ENCODE data around the gene CLTCL1. TPM values are rescaled to one million over a fixed set of nuclear protein-coding genes. Genes with fewer than 3 reads are reported as not detected.

The CLTCL1 gene
- total RNA-seq, 1 donor from 2014 or later: 10.9 TPM

GRCh38 chr22:19151329-19152191 is 140.0 kb downstream of the CLTCL1 start:
- DNase-seq (ENCODE audit: low spot score): no peak

DNA sequence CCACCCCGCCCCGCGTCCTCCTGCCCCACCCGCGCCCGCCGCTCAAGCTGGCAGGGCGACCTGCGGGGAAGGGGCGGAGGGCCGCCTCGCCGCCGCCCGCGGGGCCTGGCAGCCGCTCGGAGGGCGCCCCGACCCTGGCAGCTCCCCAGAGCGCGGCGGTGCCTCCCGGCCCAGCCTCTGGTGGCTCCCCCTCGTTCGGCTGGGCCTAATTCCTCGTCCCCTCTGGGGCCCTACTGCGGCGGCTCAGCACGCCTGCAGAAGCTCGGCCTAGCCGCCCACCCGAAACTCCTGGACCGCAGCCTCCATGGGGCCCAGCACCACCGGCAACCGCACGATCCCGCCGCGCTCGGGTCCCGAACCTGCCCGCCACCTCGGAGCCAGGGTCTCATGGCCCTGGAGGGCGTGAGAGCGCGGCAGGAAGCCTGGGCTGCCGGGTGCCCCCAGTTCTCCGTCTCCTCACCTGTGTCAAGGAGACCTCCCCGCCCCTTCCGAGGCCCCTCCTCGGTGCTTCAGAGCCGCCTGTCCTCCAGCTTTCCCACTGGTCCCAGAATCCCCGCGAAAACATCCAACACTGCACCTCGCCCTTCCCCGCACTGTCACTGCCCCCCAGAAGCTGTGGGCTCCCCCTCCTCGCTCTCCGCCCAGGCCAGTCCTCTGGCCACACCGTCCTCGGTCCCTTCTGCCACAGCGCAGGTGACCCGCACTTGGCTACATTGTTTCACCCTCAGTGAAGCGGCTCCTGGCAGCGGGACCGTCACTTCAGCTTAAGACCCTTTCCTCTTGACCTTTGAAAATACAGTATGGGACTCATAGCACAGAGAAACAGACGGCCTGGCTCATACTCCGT is 140.8 kb downstream of the CLTCL1 start:
- no peak for DNase-seq (ENCODE audit: low spot score)

- DNase-seq (ENCODE audit: low spot score): no peak
Observed at GRCh38 chr22:19149991-19150390, 141.5 kb downstream of the CLTCL1 start, which contains the start of gene GSC2. GSC2 (minus strand) TSS chr22:19150292; CDS start chr22:19150283, 9 bp downstream.

DNA sequence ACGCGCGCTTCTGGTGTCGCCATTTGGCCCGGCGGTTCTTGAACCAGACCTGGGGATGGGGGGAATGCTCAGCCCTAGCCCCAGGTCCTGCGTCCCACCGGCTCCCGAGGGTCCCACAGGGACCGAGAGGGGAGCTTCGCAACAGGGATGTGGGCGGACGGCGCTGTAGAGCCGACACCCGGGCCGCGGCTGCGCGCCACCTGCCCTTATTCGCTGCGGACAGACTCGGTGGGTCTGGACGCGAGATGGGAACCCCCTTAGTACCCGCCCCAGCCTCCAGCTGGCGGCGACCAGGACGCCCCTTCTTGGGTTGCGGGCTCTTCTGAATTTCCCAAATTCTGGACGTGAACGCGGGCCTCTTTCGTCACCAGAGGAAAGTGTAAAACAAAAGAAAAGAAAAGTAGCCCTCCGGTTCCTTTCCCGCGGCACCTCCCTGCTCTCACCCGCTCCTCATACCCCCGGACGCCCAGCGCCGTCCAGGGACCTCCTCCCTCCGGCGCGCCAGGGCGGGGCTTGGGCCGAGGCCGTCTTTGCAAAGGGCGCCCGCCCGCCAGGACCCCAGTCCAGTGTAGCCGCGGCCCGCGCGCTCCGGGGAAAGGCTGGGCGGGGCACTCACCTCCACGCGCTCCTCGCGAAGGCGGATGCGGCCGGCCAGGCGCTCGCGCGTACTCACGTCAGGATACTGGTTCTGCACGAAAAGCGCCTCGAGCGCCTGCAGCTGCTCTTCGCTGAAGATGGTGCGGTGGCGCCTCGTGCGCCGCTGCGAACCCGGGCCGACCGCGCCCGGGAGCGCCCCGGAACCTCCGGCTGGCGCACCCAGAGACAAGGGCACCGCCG is 142.3 kb downstream of the CLTCL1 start:
- DNase-seq (ENCODE audit: low spot score): no peak

DNA sequence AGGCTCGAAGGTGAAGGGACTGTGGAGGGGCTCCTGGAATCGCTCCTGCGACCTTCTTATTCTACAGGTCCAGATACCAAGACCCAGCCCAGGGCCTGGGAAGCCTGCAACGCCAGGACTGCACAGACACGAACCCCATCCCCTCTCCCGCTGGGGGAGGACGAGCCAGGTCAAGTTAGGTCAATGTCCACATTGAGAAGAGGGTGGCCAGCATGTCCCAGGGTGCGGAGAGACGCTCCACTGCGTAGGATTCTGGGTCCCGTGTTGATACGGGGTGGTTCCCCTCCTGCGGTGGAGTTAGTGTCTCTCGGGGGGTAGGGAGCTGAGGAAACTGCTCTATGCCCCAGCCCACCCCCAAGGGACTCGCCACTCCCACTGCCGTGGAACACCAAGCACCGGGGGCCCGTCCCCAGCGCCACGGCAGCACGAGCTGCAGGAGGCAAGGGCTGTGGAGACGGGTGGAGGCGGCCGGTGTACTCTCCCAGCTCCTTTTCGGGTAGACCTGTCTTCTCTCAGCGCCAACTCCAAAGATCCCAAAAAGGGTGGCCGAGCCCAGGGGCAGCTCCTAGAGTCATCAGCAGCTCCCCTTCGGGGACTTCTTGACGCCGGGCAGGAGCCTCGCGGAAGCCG is 143.0 kb downstream of the CLTCL1 start:
- no peak for DNase-seq (ENCODE audit: low spot score)

DNA sequence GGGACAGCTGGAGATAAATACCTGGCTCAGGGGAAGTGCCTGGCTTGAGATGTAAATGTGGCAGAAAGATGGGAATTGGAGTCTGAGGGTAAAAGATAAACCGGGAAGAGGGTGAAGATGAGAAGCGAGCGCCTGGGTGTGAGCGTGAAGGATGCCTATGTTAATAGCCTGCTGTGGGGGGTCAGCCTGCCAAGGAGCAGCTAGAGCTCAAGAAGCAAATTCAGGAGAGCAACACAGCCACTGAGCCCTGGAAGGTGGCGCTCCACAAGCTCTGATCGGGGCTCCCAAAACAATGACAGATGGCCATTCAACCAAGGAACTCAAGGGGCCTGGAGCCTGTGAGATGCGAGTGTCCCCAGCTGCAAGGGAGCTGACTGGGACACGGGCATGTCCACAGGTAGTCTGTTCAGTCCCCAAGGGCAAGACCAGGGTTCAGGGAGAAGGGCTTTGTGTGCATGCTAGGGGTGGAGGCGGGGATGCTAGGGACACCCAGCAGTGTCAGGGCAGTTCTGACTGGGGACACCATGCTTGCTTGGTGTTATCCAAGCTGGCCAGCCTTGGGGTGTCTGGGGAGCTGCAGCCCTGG is 144.2 kb downstream of the CLTCL1 start:
- DNase-seq (ENCODE audit: low spot score): no peak

GRCh38 chr22:19146215-19146968 is 145.1 kb downstream of the CLTCL1 start:
- DNase-seq (ENCODE audit: low spot score): no peak

DNA sequence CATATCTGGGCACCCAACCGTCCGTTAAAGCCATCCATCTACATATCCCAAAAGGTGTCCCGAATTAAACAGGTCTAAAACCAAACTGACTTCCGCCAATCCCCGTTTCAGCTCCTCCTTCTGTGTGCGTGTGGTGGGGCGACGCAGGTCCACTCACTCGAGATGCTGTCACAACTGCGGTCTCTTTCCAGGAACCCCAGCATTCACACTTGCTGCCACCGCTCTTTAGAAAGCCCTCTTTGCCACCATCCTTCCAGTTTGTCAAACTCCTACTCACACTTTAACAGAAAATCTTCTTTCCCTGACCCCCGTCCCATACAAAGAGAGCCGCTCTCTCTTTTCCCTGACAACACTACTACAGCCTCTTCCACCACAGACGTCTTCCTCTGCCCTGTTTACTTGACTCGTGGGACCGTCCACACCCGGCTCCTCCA is 147.5 kb downstream of the CLTCL1 start:
- no peak for DNase-seq (ENCODE audit: low spot score)

GRCh38 chr22:19143212-19143611 is 148.3 kb downstream of the CLTCL1 start:
- DNase-seq (ENCODE audit: low spot score): no peak

- DNase-seq (ENCODE audit: low spot score): no peak
Observed at GRCh38 chr22:19142394-19142793, 149.1 kb downstream of the CLTCL1 start.

- DNase-seq (ENCODE audit: low spot score): no peak
Observed at GRCh38 chr22:19139974-19140373, 151.5 kb downstream of the CLTCL1 start.

GRCh38 chr22:19139001-19139356 is 152.5 kb downstream of the CLTCL1 start:
- DNase-seq (ENCODE audit: low spot score): no peak

DNA sequence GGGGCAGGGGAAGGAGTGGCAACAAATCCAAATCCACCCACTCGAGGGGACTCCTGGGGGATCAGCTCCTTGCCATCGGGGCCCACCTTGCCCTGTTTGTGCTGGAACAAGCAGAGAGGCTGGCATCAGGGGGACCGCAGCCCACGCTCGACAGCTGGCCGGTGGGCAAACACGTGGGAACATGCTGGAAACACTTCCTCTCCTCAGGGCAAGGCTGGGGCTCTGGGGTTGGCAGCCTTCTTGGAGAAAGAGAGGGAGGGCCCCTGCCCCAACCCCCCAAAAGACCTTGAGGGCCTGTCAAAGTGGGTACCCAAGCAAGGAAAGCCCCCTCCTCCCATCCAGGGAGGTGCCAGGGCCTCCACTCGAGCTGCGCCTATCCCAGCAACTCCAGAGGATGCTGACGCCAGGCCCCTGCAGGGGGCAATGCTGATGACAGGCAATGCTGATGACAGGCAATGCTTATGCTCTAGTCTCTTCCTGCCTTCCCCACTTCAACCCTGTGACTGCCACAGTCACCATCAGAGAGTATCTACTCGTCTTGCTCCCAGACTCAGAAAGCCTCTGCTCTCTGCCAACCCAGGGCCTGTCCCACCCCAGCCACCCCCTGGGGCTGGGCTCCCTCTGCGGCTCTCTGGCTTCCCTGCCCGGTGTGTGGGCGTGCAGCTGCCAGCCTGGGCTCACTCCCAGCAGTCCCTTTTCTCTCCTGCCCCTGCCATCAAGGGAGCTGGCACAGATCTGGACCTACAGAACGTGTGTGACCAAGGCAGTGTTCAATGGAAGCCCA is 153.1 kb downstream of the CLTCL1 start:
- DNase-seq (ENCODE audit: low spot score): no peak

DNA sequence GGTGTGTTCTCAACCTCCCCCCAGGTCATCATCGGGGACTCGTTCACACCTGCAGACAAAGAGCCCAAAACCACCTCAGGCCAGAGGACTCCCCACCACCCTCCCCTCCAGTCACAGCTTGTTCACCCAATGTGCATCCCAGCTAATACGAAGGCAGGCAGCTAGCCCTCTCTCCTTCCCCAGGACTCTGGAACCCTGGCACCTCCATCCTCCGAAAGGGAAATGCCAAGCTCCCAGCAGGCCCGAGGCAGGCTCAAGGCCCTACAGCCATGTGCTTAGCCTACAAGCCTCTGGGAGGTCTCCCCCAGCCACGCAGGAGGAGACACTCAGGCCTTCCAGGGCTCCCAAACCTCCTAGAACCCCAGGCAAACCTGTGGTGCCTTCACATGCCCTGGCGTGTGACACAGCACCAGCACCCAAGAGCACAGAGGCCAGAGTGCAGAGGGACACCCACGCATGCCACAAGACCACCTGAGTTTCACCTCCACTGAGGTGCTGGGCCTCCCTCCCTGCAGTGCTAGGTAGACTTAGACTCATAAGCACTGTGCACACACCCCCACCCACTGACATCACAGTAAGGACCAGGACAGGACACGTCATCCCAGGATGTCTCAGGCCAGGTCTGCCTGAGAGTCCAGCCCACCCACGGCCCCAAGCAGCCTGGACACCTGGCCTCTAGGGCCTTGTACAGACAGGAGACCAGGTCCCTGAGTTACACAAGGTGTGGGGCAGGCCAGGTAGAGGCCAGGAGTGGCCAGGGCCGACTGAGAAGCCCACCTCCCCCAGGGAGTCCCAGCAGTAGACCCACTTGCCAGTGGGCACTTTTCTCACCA is 153.9 kb downstream of the CLTCL1 start:
- no peak for DNase-seq (ENCODE audit: low spot score)

GRCh38 chr22:19136915-19137314 is 154.6 kb downstream of the CLTCL1 start:
- no peak for DNase-seq (ENCODE audit: low spot score)

GRCh38 chr22:19134874-19135273 is 156.6 kb downstream of the CLTCL1 start:
- DNase-seq (ENCODE audit: low spot score): no peak

DNA sequence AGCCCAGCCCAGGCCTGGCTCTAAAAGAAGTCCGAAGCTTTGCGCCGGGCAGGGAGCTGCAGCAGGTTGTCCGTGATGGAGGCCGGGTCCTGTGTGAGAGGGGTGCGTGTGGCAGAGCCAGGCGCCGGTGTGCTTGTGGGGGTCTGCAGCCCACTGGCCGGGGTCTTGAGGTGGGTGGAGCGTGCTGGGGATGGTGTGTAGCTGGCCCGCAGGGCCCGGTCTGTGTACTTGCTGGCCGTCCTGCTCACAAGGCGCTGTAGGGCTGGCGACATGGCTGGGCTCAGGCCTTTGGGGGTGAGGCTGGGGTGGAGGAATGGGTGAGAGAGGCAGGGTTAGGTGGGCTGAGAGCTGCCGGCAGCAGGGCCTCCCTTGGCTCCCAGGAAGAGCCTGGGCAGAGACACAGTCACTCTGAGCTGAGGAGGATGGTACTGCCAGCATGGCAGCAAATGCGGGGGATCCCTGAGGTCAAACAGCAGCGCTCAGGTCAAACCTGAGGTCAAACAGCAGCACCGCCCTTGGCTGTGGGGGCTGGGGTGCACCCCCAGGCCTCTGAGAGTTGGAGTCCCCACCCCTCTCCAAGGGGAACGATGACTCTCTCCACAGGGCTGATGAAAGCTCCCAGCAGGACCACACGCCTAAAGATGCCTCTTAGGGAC is 157.2 kb downstream of the CLTCL1 start:
- no peak for DNase-seq (ENCODE audit: low spot score)

All from mesenteric fat pad (tissue), 1 donor.